ENCODE data around the gene ATP2B2. TPM values are rescaled to one million over a fixed set of nuclear protein-coding genes. Genes with fewer than 3 reads are reported as not detected.

The ATP2B2 gene
- total RNA-seq, 4 donors from 2014 or later = 0.09 to 0.12 TPM; not detected in 2

DNA sequence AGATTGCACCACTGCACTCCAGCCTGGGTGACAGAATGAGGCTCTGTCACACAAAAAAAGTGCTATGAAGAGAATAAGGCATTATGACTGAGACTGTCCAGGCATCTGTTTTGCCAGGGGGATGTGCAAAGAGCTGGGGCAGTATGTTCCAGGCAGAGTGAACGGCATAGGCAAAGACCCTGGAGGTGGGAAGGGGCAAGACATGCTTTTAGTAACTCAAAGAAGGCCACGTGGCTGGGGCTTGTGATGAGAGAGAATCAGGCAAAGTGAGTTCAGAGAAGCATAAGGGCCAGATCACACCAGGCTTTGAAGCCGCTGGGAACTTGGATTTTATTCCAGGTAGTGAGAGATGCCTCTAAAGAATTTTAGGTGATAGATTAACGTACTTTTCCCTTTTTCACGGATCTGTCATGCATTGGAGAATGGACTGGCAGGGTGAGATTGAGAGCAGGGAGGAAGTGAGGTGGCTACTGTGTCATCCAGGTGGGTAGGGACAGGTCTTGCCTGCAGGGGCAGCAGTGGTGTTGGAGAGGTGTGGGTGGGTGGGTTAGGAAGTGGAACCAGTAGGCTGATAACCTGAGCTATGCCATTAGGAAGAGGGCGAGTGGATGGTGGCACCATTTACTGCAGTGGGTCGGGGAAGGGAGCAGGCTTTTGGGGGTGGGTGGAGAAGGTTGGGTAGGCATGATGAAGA lies 31.7 kb downstream of the ATP2B2 start:
- TF ChIP-seq CTCF (IDR thresholded peaks at IDR 0.05) = no peak
- ATAC-seq (ENCODE audit: low FRiP score) (no peak), DNase-seq (ENCODE audit: low spot score) (no peak)

DNA sequence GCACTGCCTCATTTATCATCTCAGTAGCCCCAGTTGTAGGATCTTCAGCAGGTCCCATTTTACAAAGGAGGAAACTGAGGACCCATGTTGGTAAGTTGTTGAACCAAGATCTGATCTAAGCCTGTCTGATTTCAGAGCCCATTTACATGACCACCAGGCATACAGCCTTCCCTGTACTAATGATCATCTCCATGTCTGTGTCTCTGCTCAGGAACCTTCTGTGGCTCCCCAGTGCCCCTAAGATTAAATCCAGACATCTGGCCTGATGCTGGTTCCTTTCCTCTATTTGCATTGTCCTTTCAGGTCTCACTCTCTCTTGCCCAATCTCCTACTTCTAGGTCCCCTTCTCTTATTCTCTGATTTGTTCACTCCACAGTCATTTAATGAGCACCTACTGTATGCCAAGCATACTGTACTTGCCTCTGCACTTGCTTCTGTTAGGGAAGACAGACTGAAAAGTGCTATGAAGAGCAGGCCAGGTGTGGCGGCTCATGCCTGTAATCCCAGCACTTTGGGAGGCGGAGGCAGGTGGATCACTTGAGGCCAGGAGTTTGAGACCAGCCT lies 32.4 kb downstream of the ATP2B2 start:
- TF ChIP-seq CTCF (IDR thresholded peaks at IDR 0.05) = no peak

GRCh38 chr3:10471054-10471688 lies 34.2 kb downstream of the ATP2B2 start:
- ATAC-seq (ENCODE audit: low FRiP score) (no peak), DNase-seq (ENCODE audit: low spot score) (no peak)
- no peak for TF ChIP-seq CTCF (IDR thresholded peaks at IDR 0.05)

More for the DNA sequence above, 32.4 kb downstream of the ATP2B2 start:
- ATAC-seq (ENCODE audit: low FRiP score) = no peak
- DNase-seq (ENCODE audit: low spot score) = no peak

DNA sequence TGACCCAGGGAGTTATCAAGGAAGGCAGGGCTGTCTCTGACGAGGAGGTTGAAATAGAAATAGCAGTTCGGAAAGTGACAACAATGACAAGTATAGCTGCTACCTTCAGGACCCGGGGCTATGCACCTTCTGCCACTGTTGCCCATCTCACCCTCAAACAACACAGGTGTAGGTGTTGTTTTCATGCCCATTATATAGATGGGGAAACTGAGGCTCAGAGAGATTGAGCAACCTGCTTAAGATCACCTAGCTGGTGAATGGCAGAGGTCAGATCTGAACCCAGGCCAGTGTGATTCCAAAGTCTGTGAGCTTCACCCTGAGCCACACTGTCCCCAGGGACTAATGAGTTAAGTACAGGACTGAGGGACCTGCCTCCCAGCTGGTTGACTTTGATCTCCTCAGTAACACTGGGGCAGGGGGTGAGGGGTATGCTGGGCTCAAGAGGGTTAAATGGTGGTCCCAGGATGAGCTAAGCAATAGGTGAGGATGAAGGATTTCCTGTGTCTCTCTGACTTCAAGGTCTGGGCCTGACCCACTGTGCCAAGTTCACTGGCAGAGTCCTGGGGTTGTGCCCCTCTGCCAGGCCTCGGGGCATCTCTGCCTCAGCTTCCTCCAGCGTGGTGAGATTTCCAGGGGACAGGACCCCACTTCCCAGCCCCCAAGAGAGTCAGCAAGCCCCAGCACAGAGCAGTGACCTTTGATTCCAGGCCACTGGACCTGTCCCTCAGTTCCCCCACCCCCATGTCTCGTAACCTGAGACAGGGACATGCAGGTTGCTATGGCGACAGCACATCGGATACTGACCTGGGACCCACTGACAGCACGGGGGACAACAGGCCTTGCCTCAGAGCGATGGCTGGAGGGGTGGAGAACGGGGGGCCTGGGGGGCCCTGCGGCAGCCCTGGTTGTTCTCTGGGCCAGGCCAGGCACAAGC lies 35.0 kb downstream of the ATP2B2 start:
- DNase-seq (ENCODE audit: low spot score) (no peak), ATAC-seq (ENCODE audit: low FRiP score) (no peak)
- no peak for TF ChIP-seq CTCF (IDR thresholded peaks at IDR 0.05)

DNA sequence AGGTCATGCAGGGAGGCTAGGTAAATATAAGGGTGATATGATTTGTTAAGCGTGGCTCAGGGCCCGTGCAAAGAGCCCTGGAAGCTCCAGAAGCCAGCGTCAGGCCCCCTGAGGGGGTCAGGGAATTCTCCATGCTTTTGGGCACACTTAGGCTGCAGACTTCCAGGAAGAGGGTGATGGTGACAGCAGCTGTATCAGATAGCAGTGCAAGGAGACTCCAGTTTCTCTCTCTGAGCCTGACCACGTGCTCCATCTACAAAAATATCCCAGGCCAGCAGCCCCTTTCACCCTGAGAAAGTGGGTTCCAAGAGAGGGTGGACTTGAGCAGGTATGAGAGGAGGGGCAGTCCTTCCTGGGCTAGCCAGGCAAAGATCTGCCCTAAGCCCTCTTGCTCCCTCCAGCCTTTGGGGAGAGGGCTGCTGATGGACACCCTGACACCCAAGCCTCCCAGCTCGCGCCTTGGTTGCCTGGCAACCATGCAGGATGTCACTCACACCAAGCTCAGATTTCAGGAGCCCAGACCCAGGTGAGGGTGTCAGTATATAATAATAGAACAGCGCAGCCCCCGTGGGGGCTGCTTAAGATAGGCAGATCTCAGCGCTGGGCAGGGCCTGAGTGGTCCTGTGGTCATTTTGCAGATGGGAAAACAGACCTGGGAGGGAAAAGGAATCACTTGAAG lies 35.8 kb downstream of the ATP2B2 start:
- TF ChIP-seq CTCF (IDR thresholded peaks at IDR 0.05) = no peak
- no peak for ATAC-seq (ENCODE audit: low FRiP score)

DNA sequence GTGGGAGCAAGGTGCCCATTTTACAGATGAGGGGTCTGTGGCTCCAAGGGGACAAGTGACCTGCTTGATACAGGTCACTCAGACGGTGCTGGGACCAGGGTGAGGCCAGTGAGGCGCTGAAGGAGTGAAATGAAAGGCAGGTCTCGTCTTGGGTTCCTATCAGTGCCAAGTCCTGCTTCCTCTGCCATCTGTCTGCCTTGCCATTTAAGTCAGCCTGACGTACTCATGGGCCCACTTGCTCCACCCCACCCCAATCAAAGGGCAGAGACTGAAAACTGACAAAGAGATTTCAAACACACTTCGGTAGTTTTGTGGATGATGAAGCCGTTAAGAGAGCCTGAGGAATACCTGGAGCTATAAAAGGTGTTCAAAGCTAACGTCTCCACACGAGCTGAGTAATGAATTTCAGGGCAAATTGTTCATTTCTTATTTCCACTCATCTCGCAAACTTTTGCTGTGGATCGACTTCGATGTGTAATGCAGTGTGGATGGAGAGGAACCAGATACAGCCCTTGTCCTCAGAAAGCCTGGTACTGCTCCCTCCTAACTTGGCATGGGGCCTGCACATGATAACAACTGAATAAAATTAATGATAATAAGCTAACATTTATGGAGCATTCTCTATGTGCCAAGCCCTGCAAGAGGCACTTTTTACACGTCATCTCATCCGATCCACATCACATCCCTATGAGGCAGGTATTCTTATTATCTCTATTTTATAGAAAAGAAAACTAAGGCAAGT lies 36.6 kb downstream of the ATP2B2 start:
- no peak for TF ChIP-seq CTCF (IDR thresholded peaks at IDR 0.05)
- no peak for DNase-seq (ENCODE audit: low spot score)
- ATAC-seq (ENCODE audit: low FRiP score) = no peak

More for the DNA sequence above, 35.8 kb downstream of the ATP2B2 start:
- DNase-seq (ENCODE audit: low spot score) = no peak
